HEK293 (cell line): ENCODE data around the gene BTBD9.

ENCODE experiments used
- CTCF ChIA-PET: fragments of 350-600 bp; formaldehyde crosslinking; extraction: SDS; loops from one replicate; lab custom pipeline; 2021; ENCODE audit warnings: antibody characterized with exemption; lab: Yijun Ruan, JAX
- POLR2A ChIA-PET: fragments of 300-600 bp; formaldehyde crosslinking; extraction: SDS; loops from one replicate; lab custom pipeline; 2020; ENCODE audit warnings: antibody characterized with exemption, inconsistent platforms; lab: Yijun Ruan, JAX
- H3K27ac ChIP-seq: fragments of 200-500 bp; sonication (Bioruptor generic); 2 replicates; pipeline ENCODE4 v1.5.1; 2014; ENCODE audit warnings: low read depth, low read length, control low read depth, inconsistent platforms; ENCODE audit errors: extremely low read depth
- H3K36me3 ChIP-seq, 2 experiments: fragments of 200-500 bp in 1 of 2; sonication (Bioruptor generic) in 1 of 2; 1 replicate in 1 of 2; 2 replicates in 1 of 2; pipeline ENCODE4 v1.5.1; 2014 to 2017; ENCODE audit warnings: inconsistent platforms in 2 of 2, low read length in 2 of 2; ENCODE audit not compliant: control insufficient read depth in 2 of 2, insufficient read depth in 1 of 2
- H3K4me1 ChIP-seq: fragments of 200-500 bp; sonication (Bioruptor generic); 2 replicates; pipeline ENCODE4 v1.5.1; 2014; ENCODE audit warnings: mild to moderate bottlenecking, low read length, inconsistent platforms; ENCODE audit not compliant: control insufficient read depth, insufficient read depth
- H3K4me3 ChIP-seq: 2 replicates; pipeline ENCODE4 v1.5.1; 2011; ENCODE audit warnings: low read depth, mild to moderate bottlenecking, control low read depth, low read length, moderate library complexity
- H3K9me3 ChIP-seq: fragments of 200-500 bp; sonication (Bioruptor generic); 2 replicates; pipeline ENCODE4 v1.5.1; 2014; ENCODE audit warnings: low read depth, low read length, inconsistent platforms; ENCODE audit not compliant: control insufficient read depth, insufficient read depth
- BCL11A ChIP-seq: fragments of 450-650 bp; formaldehyde crosslinking; IDR thresholded peaks from 2 replicates; pipeline ENCODE4 v1.5.1; 2016; ENCODE audit warnings: low read depth, missing biosample characterization, missing genetic modification characterization
- BCL11B ChIP-seq: fragments of 450-650 bp; formaldehyde crosslinking; IDR thresholded peaks from 2 replicates; pipeline ENCODE4 v1.5.1; 2016; ENCODE audit warnings: low read depth, missing biosample characterization, missing genetic modification characterization
- CTCF ChIP-seq: fragments of 450-650 bp; formaldehyde crosslinking; IDR thresholded peaks from 2 replicates; pipeline ENCODE4 v1.5.1; 2016; ENCODE audit warnings: missing biosample characterization, missing genetic modification characterization
- GLIS1 ChIP-seq: fragments of 450-650 bp; formaldehyde crosslinking; IDR thresholded peaks from 2 replicates; pipeline ENCODE4 v1.5.1; 2016; ENCODE audit warnings: missing biosample characterization, missing genetic modification characterization
- HOXC10 ChIP-seq: sonication (generic); formaldehyde crosslinking; IDR thresholded peaks from 2 replicates; pipeline ENCODE4 v1.8.1; 2023; ENCODE audit warnings: mild to moderate bottlenecking, missing genetic modification reagents
- IKZF3 ChIP-seq: fragments of 450-650 bp; IDR thresholded peaks from 2 replicates; pipeline ENCODE4 v1.5.0; 2018; ENCODE audit warnings: missing biosample characterization, mild to moderate bottlenecking, missing genetic modification characterization, moderate library complexity
- KLF17 ChIP-seq: fragments of 450-650 bp; formaldehyde crosslinking; IDR thresholded peaks from 2 replicates; pipeline ENCODE4 v1.5.1; 2016; ENCODE audit warnings: missing biosample characterization, missing genetic modification characterization
- REST ChIP-seq: fragments of 450-650 bp; formaldehyde crosslinking; IDR thresholded peaks from 2 replicates; pipeline ENCODE4 v1.5.1; 2016; ENCODE audit warnings: missing biosample characterization, missing genetic modification characterization
- SCRT1 ChIP-seq: fragments of 450-650 bp; formaldehyde crosslinking; IDR thresholded peaks from 2 replicates; pipeline ENCODE4 v1.5.1; 2016; ENCODE audit warnings: missing biosample characterization, missing genetic modification characterization, borderline replicate concordance
- SCRT2 ChIP-seq: fragments of 450-650 bp; formaldehyde crosslinking; IDR thresholded peaks from 2 replicates; pipeline ENCODE4 v1.5.1; 2016; ENCODE audit warnings: missing biosample characterization, missing genetic modification characterization
- SP3 ChIP-seq: fragments of 450-650 bp; formaldehyde crosslinking; IDR thresholded peaks from 2 replicates; pipeline ENCODE4 v1.5.1; 2016; ENCODE audit warnings: missing biosample characterization, missing genetic modification characterization
- ZBTB11 ChIP-seq: fragments of 450-650 bp; formaldehyde crosslinking; conservative IDR thresholded peaks from 2 replicates; pipeline ENCODE4 v1.5.1; 2016; ENCODE audit warnings: low read depth, missing biosample characterization, missing genetic modification characterization
- ZNF146 ChIP-seq: fragments of 450-650 bp; formaldehyde crosslinking; IDR thresholded peaks from 2 replicates; pipeline ENCODE4 v1.5.1; 2016; ENCODE audit warnings: missing biosample characterization, missing genetic modification characterization
- ZNF155 ChIP-seq: fragments of 450-650 bp; formaldehyde crosslinking; IDR thresholded peaks from 2 replicates; pipeline ENCODE4 v1.5.1; 2016; ENCODE audit warnings: missing biosample characterization, missing genetic modification characterization
- ZNF175 ChIP-seq: fragments of 450-650 bp; formaldehyde crosslinking; IDR thresholded peaks from 2 replicates; pipeline ENCODE4 v1.5.1; 2016; ENCODE audit warnings: missing biosample characterization, missing genetic modification characterization
- ZNF23 ChIP-seq: fragments of 450-650 bp; formaldehyde crosslinking; IDR thresholded peaks from 2 replicates; pipeline ENCODE4 v1.5.1; 2016; ENCODE audit warnings: missing biosample characterization, missing genetic modification characterization, borderline replicate concordance
- ZNF292 ChIP-seq: fragments of 450-650 bp; formaldehyde crosslinking; IDR thresholded peaks from 2 replicates; pipeline ENCODE4 v1.5.1; 2016; ENCODE audit warnings: low read depth, missing biosample characterization, missing genetic modification characterization, borderline replicate concordance
- ZNF341 ChIP-seq: fragments of 450-650 bp; formaldehyde crosslinking; IDR thresholded peaks from 2 replicates; pipeline ENCODE4; 2016; ENCODE audit warnings: low read depth, missing biosample characterization, missing genetic modification characterization
- ZNF501 ChIP-seq: fragments of 450-650 bp; formaldehyde crosslinking; IDR thresholded peaks from 2 replicates; pipeline ENCODE4 v1.5.1; 2016; ENCODE audit warnings: missing biosample characterization, missing genetic modification characterization
- ZNF624 ChIP-seq: fragments of 450-650 bp; formaldehyde crosslinking; IDR thresholded peaks from 2 replicates; pipeline ENCODE4 v1.5.1; 2017; ENCODE audit warnings: missing biosample characterization, missing genetic modification characterization
- ZNF654 ChIP-seq: fragments of 450-650 bp; formaldehyde crosslinking; IDR thresholded peaks from 2 replicates; pipeline ENCODE4 v1.5.1; 2016; ENCODE audit warnings: low read depth, missing biosample characterization, missing genetic modification characterization
- ZNF791 ChIP-seq: fragments of 450-650 bp; formaldehyde crosslinking; IDR thresholded peaks from 2 replicates; pipeline ENCODE4 v1.5.1; 2016; ENCODE audit warnings: missing biosample characterization, missing genetic modification characterization
- ZNF837 ChIP-seq: fragments of 450-650 bp; formaldehyde crosslinking; IDR thresholded peaks from 2 replicates; pipeline ENCODE4 v1.5.1; 2016; ENCODE audit warnings: missing biosample characterization, missing genetic modification characterization

The BTBD9 gene

GRCh38 chr6:38161754-38162492, 477.8 kb downstream of the BTBD9 start:
- H3K9me3 ChIP-seq = no peaks in the 10 kb centered on the region
- POLR2A ChIA-PET = no interaction called here
- TF ChIP-seq ZNF501 (tag by site-specific recombination) = no peak
- peak; percentile 38 for TF ChIP-seq GLIS1 (tag by site-specific recombination)
- no peak for TF ChIP-seq REST (tag by site-specific recombination)
- TF ChIP-seq CTCF (tag by site-specific recombination) = no peak
- TF ChIP-seq SCRT1 (tag by site-specific recombination) = no peak
- no peak for TF ChIP-seq SP3 (tag by site-specific recombination)
- no peak overlapping the region for H3K4me3 ChIP-seq
- no peaks in the 10 kb centered on the region for H3K36me3 ChIP-seq
- H3K4me1 ChIP-seq = no peaks in the 10 kb centered on the region
- H3K27ac ChIP-seq = no peak overlapping the region
- CTCF ChIA-PET = interaction anchor here (0.6 kb wide), 1 partner anchor 67 kb away, joined by 4 read pairs; no protein-coding TSS in a partner anchor

GRCh38 chr6:38161331-38161730, 478.4 kb downstream of the BTBD9 start:
- POLR2A ChIA-PET = no interaction called here
- CTCF ChIA-PET = interaction anchor here (0.6 kb wide), 1 partner anchor 67 kb away, joined by 4 read pairs; no protein-coding TSS in a partner anchor
- Histone ChIP-seq H3K36me3 (no peaks in the 10 kb centered on the region), H3K4me3 (no peak overlapping the region), H3K27ac (no peak overlapping the region), H3K4me1 (no peaks in the 10 kb centered on the region), H3K9me3 (no peaks in the 10 kb centered on the region)
- TF ChIP-seq SCRT2 (tag by site-specific recombination) (no peak), ZNF837 (no peak), ZNF654 (no peak), ZNF292 (tag by site-specific recombination) (no peak), HOXC10 (no peak)

- ChIA-PET CTCF (no interaction called here), POLR2A (no interaction called here)
- H3K4me1 ChIP-seq = no peaks in the 10 kb centered on the region
- H3K36me3 ChIP-seq = no peaks in the 10 kb centered on the region
- H3K9me3 ChIP-seq = no peaks in the 10 kb centered on the region
- no peak overlapping the region for H3K4me3 ChIP-seq
- H3K27ac ChIP-seq = no peak overlapping the region
- no peak for TF ChIP-seq KLF17 (tag by site-specific recombination)
- no peak for TF ChIP-seq BCL11B (tag by site-specific recombination)
- no peak for TF ChIP-seq ZNF341
- no peak for TF ChIP-seq ZNF146
- no peak for TF ChIP-seq BCL11A (tag by site-specific recombination)
- TF ChIP-seq ZNF292 (tag by site-specific recombination) = no peak
- no peak for TF ChIP-seq ZNF791 (tag by site-specific recombination)
- no peak for TF ChIP-seq IKZF3
- no peak for TF ChIP-seq ZNF175 (tag by site-specific recombination)
- no peak for TF ChIP-seq ZNF624 (tag by site-specific recombination)
- no peak for TF ChIP-seq ZNF23
- no peak for TF ChIP-seq ZBTB11 (tag by site-specific recombination)
- no peak for TF ChIP-seq ZNF155 (tag by site-specific recombination)
Measured at GRCh38 chr6:38160831-38161230, 478.9 kb downstream of the BTBD9 start.
